AG04449 (cell line): Measurements from ENCODE around the gene FCHSD2.

Experiments used
- CTCF ChIA-PET: fragments of 350-600 bp; formaldehyde crosslinking; extraction: SDS; loops from one replicate; lab custom pipeline; 2021; ENCODE audit warnings: antibody characterized with exemption; lab: Yijun Ruan, JAX
- POLR2A ChIA-PET: fragments of 400-600, 350-600 bp; formaldehyde crosslinking; extraction: SDS; loops from one replicate; lab custom pipeline; 2020; ENCODE audit warnings: antibody characterized with exemption, inconsistent platforms; lab: Yijun Ruan, JAX
- DNase-seq: peaks from one replicate; pipeline ENCODE4 v3.0.0-alpha.2; 2010; ENCODE audit warnings: low read depth, low spot score
- H3K4me3 ChIP-seq: 2 replicates; pipeline ENCODE4 v1.5.1; 2011; ENCODE audit warnings: low read depth, mild to moderate bottlenecking, control low read depth, low read length
- TF ChIP-seq, protein P1 (sequence below): IDR thresholded peaks from one replicate; pipeline ENCODE4 v1.5.1; 2011; ENCODE audit warnings: mild to moderate bottlenecking, moderate library complexity, low read length, control low read depth, inconsistent platforms; ENCODE audit not compliant: insufficient read depth; ENCODE audit errors: missing control alignments

The FCHSD2 gene

DNA sequence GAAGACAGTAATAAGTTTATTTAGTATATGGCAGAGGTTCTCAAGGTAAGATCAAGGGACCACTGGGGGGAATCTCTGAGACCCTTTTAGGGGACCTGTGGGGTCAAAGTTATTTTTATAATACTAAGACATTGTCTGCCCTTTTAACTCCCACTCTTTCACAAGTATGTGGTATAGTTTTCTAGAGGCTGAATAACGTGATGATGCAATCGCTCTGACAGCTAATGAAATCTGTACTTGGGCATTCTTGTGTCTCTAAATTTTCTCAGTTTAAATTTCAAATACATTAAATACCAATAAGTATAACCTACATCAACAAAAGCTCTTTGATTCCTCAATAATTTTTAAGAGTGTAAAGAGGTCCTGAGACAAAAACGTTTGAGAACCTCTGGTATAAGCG is 180.0 kb downstream of the FCHSD2 start:
- TF ChIP-seq, protein P1, sequence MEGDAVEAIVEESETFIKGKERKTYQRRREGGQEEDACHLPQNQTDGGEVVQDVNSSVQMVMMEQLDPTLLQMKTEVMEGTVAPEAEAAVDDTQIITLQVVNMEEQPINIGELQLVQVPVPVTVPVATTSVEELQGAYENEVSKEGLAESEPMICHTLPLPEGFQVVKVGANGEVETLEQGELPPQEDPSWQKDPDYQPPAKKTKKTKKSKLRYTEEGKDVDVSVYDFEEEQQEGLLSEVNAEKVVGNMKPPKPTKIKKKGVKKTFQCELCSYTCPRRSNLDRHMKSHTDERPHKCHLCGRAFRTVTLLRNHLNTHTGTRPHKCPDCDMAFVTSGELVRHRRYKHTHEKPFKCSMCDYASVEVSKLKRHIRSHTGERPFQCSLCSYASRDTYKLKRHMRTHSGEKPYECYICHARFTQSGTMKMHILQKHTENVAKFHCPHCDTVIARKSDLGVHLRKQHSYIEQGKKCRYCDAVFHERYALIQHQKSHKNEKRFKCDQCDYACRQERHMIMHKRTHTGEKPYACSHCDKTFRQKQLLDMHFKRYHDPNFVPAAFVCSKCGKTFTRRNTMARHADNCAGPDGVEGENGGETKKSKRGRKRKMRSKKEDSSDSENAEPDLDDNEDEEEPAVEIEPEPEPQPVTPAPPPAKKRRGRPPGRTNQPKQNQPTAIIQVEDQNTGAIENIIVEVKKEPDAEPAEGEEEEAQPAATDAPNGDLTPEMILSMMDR: no peak
- DNase-seq: no peak
- no peak overlapping the region for H3K4me3 ChIP-seq
- POLR2A ChIA-PET: no interaction called here
- CTCF ChIA-PET: interaction anchor here (0.9 to 1.0 kb wide), 2 partner anchors 11 to 217 kb away, joined by 3 read pairs; no protein-coding TSS in a partner anchor

DNA sequence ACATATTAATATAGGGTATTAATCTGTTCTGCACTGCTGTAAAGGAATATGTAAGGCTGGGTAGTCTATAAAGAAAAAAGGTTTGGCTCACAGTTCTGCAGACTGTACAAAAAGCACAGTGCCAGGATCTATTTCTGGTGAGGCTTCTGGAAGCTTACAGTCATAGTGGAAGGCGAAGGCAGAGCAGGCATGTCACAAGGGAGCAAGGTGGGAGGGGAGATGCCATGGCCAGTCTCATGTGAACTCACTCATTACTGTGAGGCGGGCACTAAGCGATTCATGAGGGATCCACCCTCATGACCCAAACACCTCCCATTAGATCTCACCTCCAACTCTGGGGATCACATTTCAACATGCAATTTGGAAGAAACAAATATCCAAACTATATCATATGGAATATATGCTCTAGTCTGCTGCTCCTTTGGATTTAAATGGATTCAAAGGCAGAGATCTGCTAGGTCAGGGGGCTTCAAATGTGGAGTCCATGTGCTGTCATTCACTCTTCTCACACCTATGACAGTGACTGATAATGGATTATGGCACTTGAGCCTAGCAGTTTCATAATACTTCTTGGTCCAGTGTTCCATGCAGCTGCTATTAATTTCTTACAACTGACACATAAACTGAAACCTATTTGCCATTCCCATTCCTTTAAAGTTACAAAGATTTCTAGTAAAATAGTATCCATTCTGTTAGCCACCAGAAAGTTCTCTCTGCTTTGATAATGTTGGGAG is 182.0 kb downstream of the FCHSD2 start:
- CTCF ChIA-PET: no interaction called here
- POLR2A ChIA-PET: no interaction called here
- DNase-seq: no peak

DNA sequence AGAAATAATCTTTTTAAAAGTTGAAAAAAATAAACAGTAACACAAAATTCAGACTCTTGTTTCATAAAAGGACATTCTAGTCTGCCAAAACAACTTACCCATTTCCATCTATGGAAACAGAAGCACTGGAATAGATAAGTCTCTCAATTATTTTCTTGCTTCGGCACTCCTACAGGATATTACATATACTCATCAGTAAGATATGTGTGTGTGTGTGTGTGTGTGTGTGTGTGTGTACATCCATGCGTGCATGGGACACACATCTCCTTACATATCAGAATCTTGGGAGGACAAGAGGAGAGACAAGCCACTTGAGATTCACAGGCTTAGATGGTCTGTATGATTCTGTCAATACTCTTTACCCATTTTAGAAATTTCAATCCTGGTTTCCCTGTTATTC is 183.3 kb downstream of the FCHSD2 start:
- no peak for DNase-seq
- ChIA-PET POLR2A (no interaction called here), CTCF (no interaction called here)
- TF ChIP-seq, protein P1: no peak
- H3K4me3 ChIP-seq: no peak overlapping the region

More for the DNA sequence above, 182.0 kb downstream of the FCHSD2 start:
- TF ChIP-seq, protein P1: no peak
- H3K4me3 ChIP-seq: no peak overlapping the region

DNA sequence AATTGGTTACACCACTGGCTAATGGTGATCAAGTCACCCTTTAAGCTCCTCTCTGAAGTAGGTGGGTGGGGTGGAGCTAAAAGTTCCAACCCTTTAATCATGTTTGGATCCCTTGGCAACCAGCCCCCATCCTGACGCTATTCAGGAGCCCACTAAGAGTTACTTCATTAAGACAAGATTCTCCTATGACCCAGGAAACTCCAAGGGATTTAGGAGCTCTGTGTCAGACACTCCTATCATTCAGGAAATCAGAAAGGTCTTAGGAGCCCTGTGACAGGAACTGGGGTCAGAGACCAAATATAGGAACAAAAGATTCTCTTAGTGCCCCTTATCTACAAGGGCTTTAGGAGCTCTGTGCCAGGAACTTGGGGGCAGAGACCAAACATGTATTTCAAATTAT is 186.7 kb downstream of the FCHSD2 start:
- no peak for DNase-seq
- TF ChIP-seq, protein P1: no peak
- no peak overlapping the region for H3K4me3 ChIP-seq
- ChIA-PET CTCF (interaction anchor here (1.1 kb wide), 1 partner anchor 123 kb away, joined by 3 read pairs; no protein-coding TSS in a partner anchor), POLR2A (no interaction called here)

DNA sequence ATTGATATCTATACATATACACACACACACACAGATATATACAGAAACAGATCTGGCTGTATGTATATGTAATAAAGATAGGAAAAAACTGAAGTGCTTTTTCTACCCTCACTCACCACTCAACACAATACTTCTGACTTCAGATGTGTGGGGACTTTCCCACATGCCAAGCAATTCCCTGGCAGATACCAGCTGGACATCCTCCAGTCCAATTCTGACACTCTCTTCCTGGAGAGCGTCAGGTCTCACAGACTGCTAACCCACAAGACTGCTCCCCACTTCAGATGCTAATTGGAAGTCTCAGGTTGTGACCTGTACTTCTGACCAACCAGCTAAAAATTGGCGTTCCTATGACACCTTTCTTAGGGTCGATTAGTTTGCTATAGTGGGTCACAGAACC is 187.3 kb downstream of the FCHSD2 start:
- no peak for DNase-seq
- ChIA-PET CTCF (interaction anchor here (1.1 kb wide), 1 partner anchor 123 kb away, joined by 3 read pairs; no protein-coding TSS in a partner anchor), POLR2A (no interaction called here)
- no peak overlapping the region for H3K4me3 ChIP-seq
- TF ChIP-seq, protein P1: no peak

DNA sequence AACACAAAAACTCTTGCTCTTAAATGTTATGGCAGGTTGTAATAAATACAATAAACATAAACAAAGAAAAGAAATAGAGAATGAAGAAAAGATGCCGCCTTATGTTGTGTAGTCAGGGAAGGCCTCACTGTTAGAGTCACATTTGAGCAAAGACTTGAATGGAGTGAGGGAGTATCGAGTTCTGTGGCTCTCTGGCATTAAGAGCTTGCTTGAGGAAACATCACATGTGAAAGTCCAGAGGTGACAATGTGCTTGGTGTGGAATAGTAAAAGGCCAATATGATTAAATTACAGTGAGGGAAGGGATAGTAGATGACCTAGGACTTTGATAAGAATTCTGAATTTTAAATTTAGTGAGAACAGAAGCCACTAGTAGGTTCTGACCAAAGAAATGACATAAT is 188.5 kb downstream of the FCHSD2 start:
- CTCF ChIA-PET: interaction anchor here (1.5 kb wide), 1 partner anchor 18 kb away, joined by 3 read pairs; no protein-coding TSS in a partner anchor
- POLR2A ChIA-PET: no interaction called here
- TF ChIP-seq, protein P1: no peak
- no peak for DNase-seq
- H3K4me3 ChIP-seq: no peak overlapping the region
